ENCODE results near the gene STOML1.

The STOML1 gene

GRCh38 chr15:74013374-74013894 lies 21.3 kb upstream of the STOML1 start:
- no peak for DNase-seq (ENCODE audit: low spot score)

GRCh38 chr15:74011610-74012009 lies 19.5 kb upstream of the STOML1 start:
- DNase-seq (ENCODE audit: low spot score) = no peak

GRCh38 chr15:74010929-74011540 lies 18.9 kb upstream of the STOML1 start:
- DNase-seq (ENCODE audit: low spot score) = no peak

GRCh38 chr15:74008901-74009300 lies 16.8 kb upstream of the STOML1 start:
- DNase-seq (ENCODE audit: low spot score) = no peak

GRCh38 chr15:74007820-74008371 lies 15.8 kb upstream of the STOML1 start:
- no peak for DNase-seq (ENCODE audit: low spot score)

GRCh38 chr15:74006774-74007639 lies 14.9 kb upstream of the STOML1 start:
- DNase-seq (ENCODE audit: low spot score) = no peak

GRCh38 chr15:73997986-73998385 lies 5.9 kb upstream of the STOML1 start:
- DNase-seq (ENCODE audit: low spot score) = no peak

- no peak for DNase-seq (ENCODE audit: low spot score)
Observed at GRCh38 chr15:73996939-73997338, 4.8 kb upstream of the STOML1 start.

DNA sequence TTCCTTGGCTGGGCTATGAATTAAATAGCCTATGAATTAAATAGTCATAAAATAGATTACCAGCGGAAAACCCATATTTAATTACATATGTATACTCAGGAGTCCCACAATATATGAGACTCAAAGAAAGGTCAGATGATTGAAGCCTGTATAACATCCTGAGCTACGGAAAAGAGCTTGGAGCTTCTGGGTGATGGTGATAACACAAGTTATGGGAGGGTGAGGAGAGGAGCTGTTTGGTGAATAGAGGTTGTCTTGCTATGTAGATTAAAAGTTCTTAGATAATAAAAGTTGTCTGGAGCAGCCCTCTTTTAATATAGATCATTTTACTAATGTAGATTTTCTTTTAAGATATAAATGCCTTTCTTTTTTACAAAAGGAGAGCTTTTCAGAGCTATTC lies 4.2 kb upstream of the STOML1 start:
- peak; percentile 55 for DNase-seq (ENCODE audit: low spot score)

DNA sequence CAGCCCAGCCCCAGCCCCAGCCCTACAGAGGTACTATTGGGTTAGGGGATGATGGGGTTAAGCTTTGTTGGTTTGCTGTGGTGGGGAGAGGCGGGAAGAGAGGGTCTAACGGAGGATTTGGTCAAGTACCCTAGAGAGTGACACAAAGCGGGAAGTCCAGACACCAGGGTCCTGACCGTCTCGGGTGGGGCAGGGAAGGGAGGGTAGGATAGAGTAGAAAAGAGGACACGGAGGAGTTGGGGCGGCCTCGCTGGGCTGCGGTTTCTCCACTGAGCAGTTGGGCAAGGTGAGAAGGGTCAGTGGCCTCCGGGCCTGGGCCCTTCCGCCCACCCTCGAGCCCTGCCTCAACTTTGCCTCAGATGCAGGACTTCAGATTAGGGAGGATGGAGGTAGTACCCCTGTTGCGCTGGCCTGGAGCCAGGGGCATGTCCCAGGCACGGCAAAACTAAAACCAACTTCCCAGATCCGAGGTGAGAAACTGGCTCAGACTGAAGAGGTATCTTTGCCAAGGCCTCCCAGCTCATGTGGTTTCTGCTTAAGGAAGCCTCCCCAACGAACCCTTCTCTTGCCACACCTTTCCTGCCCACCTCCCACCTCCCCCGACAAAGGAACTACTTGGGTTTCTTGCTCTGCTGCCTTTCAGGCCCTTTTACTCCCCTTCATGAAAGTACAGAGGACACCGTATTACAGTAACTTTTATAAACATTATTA lies 3.0 kb upstream of the STOML1 start:
- DNase-seq (ENCODE audit: low spot score) = peak; percentile 34

DNA sequence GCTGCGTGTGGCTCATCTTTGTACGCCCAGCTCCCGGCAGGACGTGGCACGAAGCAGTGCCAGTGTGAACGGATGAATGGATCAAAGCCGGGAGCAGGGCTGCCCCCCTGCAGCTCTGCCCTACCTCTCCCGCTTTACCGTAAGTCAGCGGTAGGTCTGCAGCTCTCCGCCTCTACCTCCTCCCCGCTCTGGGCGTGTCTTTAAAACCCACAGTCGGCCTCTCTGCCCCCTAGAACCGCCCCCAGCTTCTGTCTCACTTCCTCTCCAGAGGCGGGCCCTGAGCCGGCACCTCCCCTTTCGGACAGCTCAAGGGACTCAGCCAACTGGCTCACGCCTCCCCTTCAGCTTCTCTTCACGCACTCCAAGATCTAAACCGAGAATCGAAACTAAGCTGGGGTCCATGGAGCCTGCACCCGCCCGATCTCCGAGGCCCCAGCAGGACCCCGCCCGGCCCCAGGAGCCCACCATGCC lies 2.4 kb upstream of the STOML1 start, which contains the start of gene PML:
TSS of gene PML (plus strand) at position 304 of the 471 bp plus-strand sequence. CDS start at position 401, 97 bp downstream.
- DNase-seq (ENCODE audit: low spot score) = peak; percentile 97

- no peak for DNase-seq (ENCODE audit: low spot score)
Observed at GRCh38 chr15:73993211-73993994, 1.3 kb upstream of the STOML1 start.

DNA sequence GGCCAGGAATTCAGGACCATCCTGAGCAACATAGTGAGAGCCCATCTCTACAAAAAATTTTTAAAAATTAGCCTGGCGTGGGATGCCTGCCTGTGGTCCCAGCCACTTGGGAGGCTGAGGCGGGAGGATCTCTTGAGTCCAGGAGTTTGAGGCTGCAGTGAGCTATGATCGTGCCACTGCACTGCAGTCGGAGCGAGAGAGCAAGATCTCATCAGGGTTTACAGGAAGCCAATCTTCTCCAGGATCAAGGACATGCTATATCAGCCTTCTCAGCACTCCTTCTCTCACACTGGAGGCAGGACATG lies 451 bp upstream of the STOML1 start:
- DNase-seq (ENCODE audit: low spot score) = peak; percentile 21

DNA sequence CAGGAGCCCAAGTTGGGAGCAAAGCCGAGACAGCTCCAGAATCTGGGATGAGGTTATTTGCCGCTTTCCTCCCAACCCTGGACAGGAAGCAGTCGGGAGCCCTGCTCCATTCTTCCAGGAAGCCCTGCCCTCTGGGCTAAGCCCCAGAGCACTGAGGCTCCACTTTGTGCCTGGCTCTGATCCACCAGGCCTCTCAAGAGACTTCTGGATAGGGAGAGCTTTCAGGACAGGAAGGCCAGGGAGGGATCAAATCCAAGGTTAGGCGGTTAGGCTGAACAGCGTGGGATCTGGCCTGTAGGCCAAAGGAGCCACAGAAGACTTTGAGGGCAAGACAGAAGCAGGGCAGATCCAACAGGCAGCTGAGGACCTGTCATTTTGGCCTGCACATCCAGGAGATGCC lies 835 bp downstream of the STOML1 start:
- no peak for DNase-seq (ENCODE audit: low spot score)

GRCh38 chr15:73990250-73991005 lies 1.7 kb downstream of the STOML1 start:
- DNase-seq (ENCODE audit: low spot score) = no peak

DNA sequence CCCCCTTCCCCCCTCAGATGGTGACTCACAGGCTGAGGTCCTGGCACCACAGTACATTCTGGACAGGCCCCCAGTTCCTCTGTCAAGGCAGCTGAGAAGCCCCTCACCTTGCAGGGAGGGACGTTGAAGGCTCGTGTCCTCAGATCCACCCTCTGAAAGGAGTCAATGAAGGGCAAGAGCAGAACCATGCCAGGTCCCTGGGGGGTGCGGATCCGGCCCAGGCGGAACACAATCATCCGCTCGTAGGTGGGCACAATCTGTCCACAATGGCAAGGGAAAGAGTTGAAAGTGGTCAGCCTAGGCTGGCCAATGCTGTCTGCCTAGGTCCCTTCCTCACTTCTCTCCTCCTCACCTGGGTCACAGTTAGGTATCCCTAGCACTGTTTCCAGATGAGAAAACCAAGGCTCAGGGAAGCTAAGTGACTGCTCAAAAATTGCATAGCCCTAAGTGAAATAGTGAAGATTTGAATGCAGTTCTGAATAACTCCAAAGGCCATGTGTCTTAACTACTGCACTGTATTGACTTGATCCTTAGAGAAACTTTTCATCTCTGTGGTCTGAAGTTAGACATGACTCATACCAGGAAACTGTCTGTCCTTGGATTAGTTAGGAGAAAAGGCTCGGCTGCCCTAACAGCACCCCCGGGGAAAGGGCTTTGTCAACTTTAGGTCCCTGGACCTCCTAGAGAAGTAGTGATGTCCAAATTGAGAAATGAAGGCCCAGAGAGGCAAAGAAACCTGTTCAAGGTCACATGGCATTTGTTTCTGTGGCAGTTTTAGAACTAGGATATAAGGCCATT lies 2.9 kb downstream of the STOML1 start:
- DNase-seq (ENCODE audit: low spot score) = no peak

DNA sequence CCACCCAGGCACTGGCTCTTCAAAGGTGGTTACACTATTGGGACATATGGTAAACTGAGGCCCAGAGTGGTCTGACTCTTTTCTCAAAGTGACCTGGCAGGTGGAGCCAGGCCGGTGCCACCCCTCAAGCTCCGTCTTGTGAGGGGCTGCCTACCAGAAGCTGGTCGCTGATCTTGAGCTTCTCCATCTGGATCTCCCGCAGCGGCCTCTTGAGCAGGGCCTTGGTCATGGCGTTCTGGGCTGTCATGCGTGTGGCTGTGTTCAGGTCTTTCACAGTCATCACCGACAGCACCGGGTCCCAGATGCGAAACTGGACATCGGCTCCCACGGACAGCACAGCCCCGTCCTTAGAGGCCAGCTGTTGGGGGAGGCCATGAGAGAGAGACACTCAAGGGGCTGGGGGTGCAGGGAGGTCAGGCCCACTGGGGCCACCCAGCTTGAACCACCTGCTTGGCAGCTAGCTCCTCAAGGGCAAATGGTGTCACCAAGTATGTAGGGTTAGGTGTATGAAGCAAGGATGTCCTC lies 3.6 kb downstream of the STOML1 start:
- no peak for DNase-seq (ENCODE audit: low spot score)

GRCh38 chr15:73987681-73988444 lies 4.2 kb downstream of the STOML1 start:
- DNase-seq (ENCODE audit: low spot score) = no peak

GRCh38 chr15:73987250-73987649 lies 4.8 kb downstream of the STOML1 start:
- no peak for DNase-seq (ENCODE audit: low spot score)
